ENCODE results near the gene OPCML. TPM values are rescaled to one million over a fixed set of nuclear protein-coding genes. Genes with fewer than 3 reads are reported as not detected.

OPCML gene
- total and polyA plus RNA-seq, 2 donors from 2014 or later: 0.77 to 1.1 TPM

GRCh38 chr11:132459736-132460135 lies 1072.6 kb downstream of the OPCML start:
- intact Hi-C loops (cut with DNase I): no loop called here
- no peak for DNase-seq
- no peaks in the 10 kb centered on the region for H3K9me3 ChIP-seq (ENCODE audit: control insufficient read depth in 2 of 3, insufficient read depth in 1 of 3, low read length in 3 of 3)
- H3K9ac ChIP-seq (ENCODE audit: low read length in 3 of 3): no peak overlapping the region
- no peak overlapping the region for H3K4me3 ChIP-seq (ENCODE audit: low read length in 3 of 3)
- no peak for FAIRE-seq
- H3K27ac ChIP-seq (ENCODE audit: low read depth in 2 of 2, low read length in 2 of 2): no peak overlapping the region
- peaks cover 0 to 5% (median 0%) of the 10 kb centered on the region in 3 donors for H3K4me1 ChIP-seq (ENCODE audit: control insufficient read depth in 2 of 3, insufficient read depth in 2 of 3, low read depth in 1 of 3, low read length in 3 of 3)
- H3K27me3 ChIP-seq (ENCODE audit: control insufficient read depth, insufficient read depth, low read length): no peaks in the 10 kb centered on the region
- no peak for TF ChIP-seq CTCF (IDR thresholded peaks at IDR 0.05; ENCODE audit: borderline replicate concordance, extremely low read depth, insufficient read depth)
- H3K36me3 ChIP-seq (ENCODE audit: control insufficient read depth in 2 of 3, insufficient read depth in 3 of 3, low read length in 3 of 3): no peaks in the 10 kb centered on the region

- TF ChIP-seq CTCF (IDR thresholded peaks at IDR 0.05; ENCODE audit: borderline replicate concordance, extremely low read depth, insufficient read depth): no peak
- Histone ChIP-seq H3K4me1 (ENCODE audit: control insufficient read depth in 2 of 3, insufficient read depth in 2 of 3, low read depth in 1 of 3, low read length in 3 of 3) (peaks cover 0 to 7% (median 0%) of the 10 kb centered on the region in 3 donors), H3K27me3 (ENCODE audit: control insufficient read depth, insufficient read depth, low read length) (no peaks in the 10 kb centered on the region), H3K36me3 (ENCODE audit: control insufficient read depth in 2 of 3, insufficient read depth in 3 of 3, low read length in 3 of 3) (no peaks in the 10 kb centered on the region), H3K9me3 (ENCODE audit: control insufficient read depth in 2 of 3, insufficient read depth in 1 of 3, low read length in 3 of 3) (no peaks in the 10 kb centered on the region), H3K9ac (ENCODE audit: low read length in 3 of 3) (no peak overlapping the region), H3K27ac (ENCODE audit: low read depth in 2 of 2, low read length in 2 of 2) (no peak overlapping the region), H3K4me3 (ENCODE audit: low read length in 3 of 3) (no peak overlapping the region)
- DNase-seq (no peak), FAIRE-seq (no peak)
- intact Hi-C loops (cut with DNase I): no loop called here
These were observed 1074.9 kb downstream of the OPCML start for GRCh38 chr11:132457445-132457844.

GRCh38 chr11:132456751-132457328 lies 1075.5 kb downstream of the OPCML start:
- no peaks in the 10 kb centered on the region for H3K27me3 ChIP-seq (ENCODE audit: control insufficient read depth, insufficient read depth, low read length)
- no peak overlapping the region for H3K27ac ChIP-seq (ENCODE audit: low read depth in 2 of 2, low read length in 2 of 2)
- H3K9ac ChIP-seq (ENCODE audit: low read length in 3 of 3): no peak overlapping the region
- H3K4me3 ChIP-seq (ENCODE audit: low read length in 3 of 3): no peak overlapping the region
- TF ChIP-seq CTCF (IDR thresholded peaks at IDR 0.05; ENCODE audit: borderline replicate concordance, extremely low read depth, insufficient read depth): no peak
- FAIRE-seq: no peak
- peaks cover 0 to 7% (median 0%) of the 10 kb centered on the region in 3 donors for H3K4me1 ChIP-seq (ENCODE audit: control insufficient read depth in 2 of 3, insufficient read depth in 2 of 3, low read depth in 1 of 3, low read length in 3 of 3)
- H3K36me3 ChIP-seq (ENCODE audit: control insufficient read depth in 2 of 3, insufficient read depth in 3 of 3, low read length in 3 of 3): no peaks in the 10 kb centered on the region
- intact Hi-C loops (cut with DNase I): no loop called here
- no peaks in the 10 kb centered on the region for H3K9me3 ChIP-seq (ENCODE audit: control insufficient read depth in 2 of 3, insufficient read depth in 1 of 3, low read length in 3 of 3)
- peak in 4 of 5 donors; percentile 32 to 44 (median 42) for DNase-seq

- Histone ChIP-seq H3K36me3 (ENCODE audit: control insufficient read depth in 2 of 3, insufficient read depth in 3 of 3, low read length in 3 of 3) (no peaks in the 10 kb centered on the region), H3K27me3 (ENCODE audit: control insufficient read depth, insufficient read depth, low read length) (no peaks in the 10 kb centered on the region), H3K9ac (ENCODE audit: low read length in 3 of 3) (no peak overlapping the region), H3K27ac (ENCODE audit: low read depth in 2 of 2, low read length in 2 of 2) (no peak overlapping the region), H3K4me1 (ENCODE audit: control insufficient read depth in 2 of 3, insufficient read depth in 2 of 3, low read depth in 1 of 3, low read length in 3 of 3) (peaks cover 0 to 7% (median 0%) of the 10 kb centered on the region in 3 donors), H3K4me3 (ENCODE audit: low read length in 3 of 3) (no peak overlapping the region), H3K9me3 (ENCODE audit: control insufficient read depth in 2 of 3, insufficient read depth in 1 of 3, low read length in 3 of 3) (no peaks in the 10 kb centered on the region)
- FAIRE-seq (no peak), DNase-seq (no peak)
- no peak for TF ChIP-seq CTCF (IDR thresholded peaks at IDR 0.05; ENCODE audit: borderline replicate concordance, extremely low read depth, insufficient read depth)
- intact Hi-C loops (cut with DNase I): no loop called here
These were observed 1077.3 kb downstream of the OPCML start for GRCh38 chr11:132455044-132455443.

Measured in kidney (tissue), 14 donors.